PC-9 (cell line): ENCODE measurements around the gene C11orf98. TPM values are rescaled to one million over a fixed set of nuclear protein-coding genes. Genes with fewer than 3 reads are reported as not detected.

Experiments
- BruUV-seq: library from RNA; stranded (reverse); fragments of 400-500 nt; replicated peaks from 2 replicates; lab custom pipeline; 2021; lab: Mats Ljungman, UMichigan
- CTCF ChIA-PET: fragments of 300-600 bp; sonication (Branson Sonifier 250); formaldehyde crosslinking; loops from one replicate; lab custom pipeline; 2022; ENCODE audit warnings: antibody characterized with exemption; lab: Charles Lee
- POLR2A ChIA-PET: fragments of 300-600 bp; sonication (Branson Sonifier 250); formaldehyde crosslinking; loops from one replicate; lab custom pipeline; 2022; ENCODE audit warnings: antibody characterized with exemption; ENCODE audit not compliant: unreplicated experiment; lab: Charles Lee
- DNase-seq, 2 experiments: peaks; one replicate each; pipeline versions ENCODE4 v3.0.0 to v3.0.0-alpha.2; 2015 to 2022; ENCODE audit warnings: mixed read lengths in 1 of 2
- H2AFZ ChIP-seq: fragments of 200-600 bp; sonication (generic); 2 replicates; pipeline ENCODE4 v1.8.1; 2017; ENCODE audit warnings: antibody characterized with exemption
- H3F3A ChIP-seq: fragments of 200-600 bp; sonication (generic); 2 replicates; pipeline ENCODE4 v1.8.1; 2017; ENCODE audit warnings: antibody characterized with exemption, mild to moderate bottlenecking, low read depth; ENCODE audit not compliant: insufficient read depth
- H3K27ac ChIP-seq: fragments of 200-600 bp; sonication (generic); 2 replicates; pipeline ENCODE4 v1.6.1; 2016; ENCODE audit warnings: mixed run types
- H3K27me3 ChIP-seq: fragments of 200-600 bp; sonication (generic); 2 replicates; pipeline ENCODE4 v1.6.1; 2016; ENCODE audit warnings: low read depth, mixed run types; ENCODE audit not compliant: insufficient read depth
- H3K36me3 ChIP-seq: fragments of 200-600 bp; sonication (generic); 2 replicates; pipeline ENCODE4 v1.6.1; 2016; ENCODE audit warnings: low read depth, mixed run types
- H3K4me1 ChIP-seq: fragments of 200-600 bp; sonication (generic); replicated peaks from 2 replicates; pipeline ENCODE4 v1.6.1; 2016; ENCODE audit warnings: mixed run types; ENCODE audit not compliant: insufficient read depth
- H3K4me2 ChIP-seq: fragments of 200-600 bp; sonication (generic); 2 replicates; pipeline ENCODE4 v1.6.1; 2017; ENCODE audit warnings: mixed run types
- H3K4me3 ChIP-seq: fragments of 200-600 bp; sonication (generic); 2 replicates; pipeline ENCODE4 v1.6.1; 2016; ENCODE audit warnings: mixed run types
- H3K79me2 ChIP-seq: fragments of 200-600 bp; sonication (generic); 2 replicates; pipeline ENCODE4 v1.6.1; 2017; ENCODE audit warnings: low read depth, mixed run types
- H3K9me2 ChIP-seq: fragments of 200-600 bp; sonication (generic); 2 replicates; pipeline ENCODE4 v1.8.1; 2017; ENCODE audit warnings: mild to moderate bottlenecking; ENCODE audit not compliant: insufficient read depth
- H3K9me3 ChIP-seq: fragments of 200-600 bp; sonication (generic); 2 replicates; pipeline ENCODE4 v1.8.1; 2016; ENCODE audit warnings: low read depth; ENCODE audit not compliant: insufficient read depth
- H4K20me1 ChIP-seq: fragments of 200-600 bp; sonication (generic); 2 replicates; pipeline ENCODE4 v1.8.1; 2017; ENCODE audit not compliant: insufficient read depth
- CTCF ChIP-seq: fragments of 200-600 bp; sonication (generic); conservative IDR thresholded peaks from 2 replicates; pipeline ENCODE4 v1.6.1; 2017; ENCODE audit warnings: mixed run types, antibody characterized with exemption, mild to moderate bottlenecking, moderate library complexity
- EZH2 ChIP-seq: fragments of 200-600 bp; sonication (generic); IDR thresholded peaks from 2 replicates; pipeline ENCODE4 v1.8.0; 2017; ENCODE audit warnings: antibody characterized with exemption, low read depth
- intact Hi-C: fragments of 100-400 bp; cut with micrococcal nuclease; formaldehyde crosslinking; loops from one replicate; pipeline ENCODE4 v1.10.0; 2022; ENCODE audit not compliant: unreplicated experiment
- total RNA-seq: library from RNA; stranded (reverse); gene quantifications from 2 replicates; pipeline ENCODE4 v1.2.3, GENCODE V29; 2021

Gene C11orf98
- total RNA-seq, 1 experiment from 2014 or later: 94.9 TPM

- BruUV-seq: no TSS peak
- H3K36me3 ChIP-seq: peaks cover 6% of the 10 kb centered on the region; the same call in 1 of the 2 replicates
- intact Hi-C loops: loop anchor here (5.0 kb wide), 1 partner anchor 37 kb away; the partner anchor contains the start of genes EML3 and ROM1
These were observed 16.0 kb downstream of the C11orf98 start for GRCh38 chr11:62648967-62649364.

GRCh38 chr11:62648185-62648966, 16.6 kb downstream of the C11orf98 start:
- no peak for DNase-seq
- Histone ChIP-seq H3K4me2 (no peak overlapping the region), H2AFZ (no peak overlapping the region), H3K36me3 (peaks cover 12% of the 10 kb centered on the region), H3K79me2 (peaks cover 59% of the 10 kb centered on the region), H3K9me2 (no peaks in the 10 kb centered on the region), H3K4me1 (peaks cover 27% of the 10 kb centered on the region), H4K20me1 (peaks cover 5% of the 10 kb centered on the region; the same call in 1 of the 2 replicates), H3K9me3 (no peaks in the 10 kb centered on the region), H3K27ac (no peak overlapping the region), H3K27me3 (no peaks in the 10 kb centered on the region), H3F3A (peaks cover 22% of the 10 kb centered on the region), H3K4me3 (no peak overlapping the region)
- no peak for TF ChIP-seq CTCF
- no peak for TF ChIP-seq EZH2
- BruUV-seq: no TSS peak
- intact Hi-C loops: loop anchor here (5.0 kb wide), 1 partner anchor 36 kb away; the partner anchor contains the start of genes EML3 and ROM1
- ChIA-PET CTCF (no interaction called here), POLR2A (no interaction called here)

More at GRCh38 chr11:62648967-62649364, 16.0 kb downstream of the C11orf98 start:
- H3K79me2 ChIP-seq: peaks cover 53% of the 10 kb centered on the region
- no peaks in the 10 kb centered on the region for H3K9me2 ChIP-seq
- no peak overlapping the region for H2AFZ ChIP-seq
- no peak overlapping the region for H3K4me3 ChIP-seq
- H3K4me1 ChIP-seq: peaks cover 30% of the 10 kb centered on the region
- no peak overlapping the region for H3K4me2 ChIP-seq
- peaks cover under 1% of the 10 kb centered on the region; the same call in 1 of the 2 replicates for H4K20me1 ChIP-seq
- no peaks in the 10 kb centered on the region for H3K27me3 ChIP-seq
- CTCF ChIA-PET: no interaction called here
- TF ChIP-seq CTCF (no peak), EZH2 (no peak)
- H3F3A ChIP-seq: peaks cover 23% of the 10 kb centered on the region
- no peaks in the 10 kb centered on the region for H3K9me3 ChIP-seq
- POLR2A ChIA-PET: interaction anchor here (0.6 kb wide), 1 partner anchor 26 kb away, joined by 3 read pairs; no protein-coding TSS in a partner anchor
- no peak overlapping the region for H3K27ac ChIP-seq
- no peak for DNase-seq

GRCh38 chr11:62647609-62648005, 17.4 kb downstream of the C11orf98 start:
- Histone ChIP-seq H3F3A (peaks cover 26% of the 10 kb centered on the region), H3K27ac (no peak overlapping the region), H3K79me2 (peaks cover 61% of the 10 kb centered on the region), H3K9me2 (no peaks in the 10 kb centered on the region), H4K20me1 (peaks cover 5% of the 10 kb centered on the region; the same call in 1 of the 2 replicates), H3K9me3 (no peaks in the 10 kb centered on the region), H3K4me1 (peaks cover 27% of the 10 kb centered on the region), H3K4me2 (no peak overlapping the region), H2AFZ (no peak overlapping the region), H3K4me3 (no peak overlapping the region), H3K27me3 (no peaks in the 10 kb centered on the region), H3K36me3 (peaks cover 20% of the 10 kb centered on the region)
- BruUV-seq: no TSS peak
- intact Hi-C loops: loop anchor here (5.0 kb wide), 1 partner anchor 35 kb away; the partner anchor contains the start of genes EML3 and ROM1
- ChIA-PET POLR2A (no interaction called here), CTCF (no interaction called here)
- TF ChIP-seq EZH2 (no peak), CTCF (no peak)
- no peak for DNase-seq
